ENCODE results near the gene EVI2B.
"Not testable (repeated sequence)": the region's sequence is repeated elsewhere in the genome, so short reads cannot be mapped to it uniquely, and the experiment has no call there.

The EVI2B gene

DNA sequence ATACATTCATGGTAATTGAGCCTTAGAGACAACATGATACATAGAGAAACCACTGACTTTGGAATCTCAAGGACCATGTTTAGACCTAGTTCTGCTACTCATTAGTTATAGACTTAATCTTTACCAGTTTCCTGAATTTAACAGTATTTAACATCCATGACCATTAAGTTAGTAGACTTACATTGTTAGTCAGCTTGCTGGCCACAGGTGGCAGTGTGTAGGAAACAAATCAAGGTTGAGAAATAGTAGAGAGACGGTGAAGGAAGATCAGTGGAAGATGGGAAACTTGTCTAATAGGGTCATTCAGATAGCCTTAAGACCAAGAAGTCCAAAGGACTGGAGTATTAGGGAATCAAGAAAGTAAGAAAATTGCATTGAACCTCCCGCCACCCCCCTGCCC is 47.8 kb downstream of the EVI2B start:
- DNase-seq (ENCODE audit: low read depth), result no peak
- TF ChIP-seq, protein P1, sequence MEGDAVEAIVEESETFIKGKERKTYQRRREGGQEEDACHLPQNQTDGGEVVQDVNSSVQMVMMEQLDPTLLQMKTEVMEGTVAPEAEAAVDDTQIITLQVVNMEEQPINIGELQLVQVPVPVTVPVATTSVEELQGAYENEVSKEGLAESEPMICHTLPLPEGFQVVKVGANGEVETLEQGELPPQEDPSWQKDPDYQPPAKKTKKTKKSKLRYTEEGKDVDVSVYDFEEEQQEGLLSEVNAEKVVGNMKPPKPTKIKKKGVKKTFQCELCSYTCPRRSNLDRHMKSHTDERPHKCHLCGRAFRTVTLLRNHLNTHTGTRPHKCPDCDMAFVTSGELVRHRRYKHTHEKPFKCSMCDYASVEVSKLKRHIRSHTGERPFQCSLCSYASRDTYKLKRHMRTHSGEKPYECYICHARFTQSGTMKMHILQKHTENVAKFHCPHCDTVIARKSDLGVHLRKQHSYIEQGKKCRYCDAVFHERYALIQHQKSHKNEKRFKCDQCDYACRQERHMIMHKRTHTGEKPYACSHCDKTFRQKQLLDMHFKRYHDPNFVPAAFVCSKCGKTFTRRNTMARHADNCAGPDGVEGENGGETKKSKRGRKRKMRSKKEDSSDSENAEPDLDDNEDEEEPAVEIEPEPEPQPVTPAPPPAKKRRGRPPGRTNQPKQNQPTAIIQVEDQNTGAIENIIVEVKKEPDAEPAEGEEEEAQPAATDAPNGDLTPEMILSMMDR (IDR thresholded peaks at IDR 0.05; ENCODE audit: control insufficient read depth, extremely low read depth, insufficient read depth), result peak; percentile 45

DNA sequence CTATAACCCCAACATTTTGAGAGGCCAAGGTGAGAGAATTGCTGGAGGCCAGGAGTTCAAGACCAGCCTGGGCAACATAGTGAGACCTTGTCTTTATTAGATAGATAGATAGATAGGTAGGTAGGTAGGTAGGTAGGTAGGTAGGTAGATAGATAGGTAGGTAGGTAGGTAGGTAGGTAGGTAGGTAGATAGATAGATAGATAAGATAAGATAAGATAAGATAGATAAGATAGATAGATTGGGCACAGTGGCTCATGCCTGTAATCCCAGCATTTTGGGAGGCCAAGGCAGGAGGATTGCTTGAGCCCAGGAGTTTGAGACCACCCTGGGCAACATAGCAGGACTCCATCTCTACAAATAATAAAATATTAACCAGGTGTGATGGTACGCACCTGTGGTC is 50.9 kb downstream of the EVI2B start:
- not testable (repeated sequence) for H3K4me3 ChIP-seq (ENCODE audit: low read depth, low read length); DNase-seq (ENCODE audit: low read depth)

More for the DNA sequence above, 47.8 kb downstream of the EVI2B start:
- no peak overlapping the region for H3K4me3 ChIP-seq (ENCODE audit: low read depth, low read length)

DNA sequence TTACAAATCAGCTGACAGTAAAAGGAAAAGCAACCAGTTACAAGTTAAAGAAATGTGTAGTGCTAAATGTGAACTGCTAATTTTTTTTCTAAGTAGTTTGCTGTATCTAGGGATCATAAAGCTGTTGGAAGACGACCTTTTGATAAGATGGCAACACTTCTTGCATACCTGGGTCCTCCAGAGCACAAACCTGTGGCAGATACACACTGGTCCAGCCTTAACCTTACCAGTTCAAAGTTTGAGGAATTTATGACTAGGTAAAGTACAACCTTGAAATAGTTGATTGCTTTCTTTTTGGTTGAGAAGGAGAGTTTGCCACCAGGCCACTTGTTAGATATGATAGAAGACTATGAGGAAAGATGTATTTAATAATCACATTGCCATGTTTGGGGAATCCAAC is 52.3 kb downstream of the EVI2B start:
- no peak for DNase-seq (ENCODE audit: low read depth)
- no peak overlapping the region for H3K4me3 ChIP-seq (ENCODE audit: low read depth, low read length)
- TF ChIP-seq, protein P1 (IDR thresholded peaks at IDR 0.05; ENCODE audit: control insufficient read depth, extremely low read depth, insufficient read depth), result no peak

DNA sequence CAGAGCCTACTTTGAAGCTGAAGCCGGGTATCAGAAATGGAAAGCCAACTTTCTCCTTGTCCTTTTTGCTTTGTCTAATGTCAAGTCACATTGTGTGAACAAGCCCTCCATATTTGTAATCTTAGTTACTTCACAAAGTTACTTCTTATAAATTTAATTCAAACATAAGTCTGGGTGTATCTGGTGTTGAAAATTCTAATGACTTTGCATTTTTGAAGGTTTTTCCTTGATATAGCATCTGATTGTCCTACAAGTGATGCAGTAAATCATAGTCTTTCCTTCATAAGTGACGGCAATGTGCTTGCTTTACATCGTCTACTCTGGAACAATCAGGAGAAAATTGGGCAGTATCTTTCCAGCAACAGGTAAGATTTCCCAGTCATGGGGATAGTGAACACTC is 53.7 kb downstream of the EVI2B start:
- TF ChIP-seq, protein P1 (IDR thresholded peaks at IDR 0.05; ENCODE audit: control insufficient read depth, extremely low read depth, insufficient read depth), result no peak
- H3K4me3 ChIP-seq (ENCODE audit: low read depth, low read length), result no peak overlapping the region

DNA sequence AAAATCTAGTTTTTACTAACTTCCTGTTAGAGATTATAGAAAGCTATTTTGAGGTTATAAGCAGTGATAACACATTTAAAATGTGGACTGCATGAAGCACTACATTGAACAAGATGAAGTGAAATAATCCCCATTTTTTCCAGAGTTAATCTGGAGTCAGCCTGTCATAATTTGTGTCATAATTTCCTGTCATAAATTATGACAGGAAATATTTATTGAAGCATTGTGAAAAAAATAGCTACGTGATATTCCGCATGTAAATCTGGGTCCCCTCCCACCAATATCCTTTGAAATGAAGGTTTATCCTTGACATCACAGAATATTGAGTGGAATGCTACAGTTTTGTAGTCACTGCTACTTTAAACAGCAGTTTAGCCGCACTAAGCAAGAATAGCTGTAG is 56.9 kb downstream of the EVI2B start:
- DNase-seq (ENCODE audit: low read depth), result no peak
- TF ChIP-seq, protein P1 (IDR thresholded peaks at IDR 0.05; ENCODE audit: control insufficient read depth, extremely low read depth, insufficient read depth), result no peak
- H3K4me3 ChIP-seq (ENCODE audit: low read depth, low read length), result no peak overlapping the region

More for the DNA sequence above, 53.7 kb downstream of the EVI2B start:
- DNase-seq (ENCODE audit: low read depth), result no peak

DNA sequence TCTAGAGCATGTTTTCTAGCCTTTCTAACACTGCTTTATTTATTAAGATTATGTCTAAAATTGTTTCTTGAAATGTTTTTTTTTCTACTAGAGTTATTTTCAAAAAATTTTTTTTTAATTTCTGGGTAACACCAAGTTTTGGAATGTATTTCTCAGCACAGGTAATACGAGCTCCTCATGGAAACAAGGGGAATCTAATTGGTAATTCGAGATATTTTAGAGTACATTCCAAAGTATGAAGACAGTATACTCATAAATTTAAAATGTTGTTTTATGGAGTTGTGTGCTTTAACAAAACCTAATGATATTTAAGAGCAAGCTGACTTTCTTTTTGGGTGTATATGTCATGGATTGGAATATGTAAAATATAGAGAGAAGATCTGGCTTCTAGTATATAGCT is 59.2 kb downstream of the EVI2B start:
- H3K4me3 ChIP-seq (ENCODE audit: low read depth, low read length), result no peak overlapping the region
- DNase-seq (ENCODE audit: low read depth), result no peak
- TF ChIP-seq, protein P1 (IDR thresholded peaks at IDR 0.05; ENCODE audit: control insufficient read depth, extremely low read depth, insufficient read depth), result no peak

Measured in LNCaP clone FGC (cell line).